ENCODE results near the gene ZMYND15.

Gene ZMYND15

DNA sequence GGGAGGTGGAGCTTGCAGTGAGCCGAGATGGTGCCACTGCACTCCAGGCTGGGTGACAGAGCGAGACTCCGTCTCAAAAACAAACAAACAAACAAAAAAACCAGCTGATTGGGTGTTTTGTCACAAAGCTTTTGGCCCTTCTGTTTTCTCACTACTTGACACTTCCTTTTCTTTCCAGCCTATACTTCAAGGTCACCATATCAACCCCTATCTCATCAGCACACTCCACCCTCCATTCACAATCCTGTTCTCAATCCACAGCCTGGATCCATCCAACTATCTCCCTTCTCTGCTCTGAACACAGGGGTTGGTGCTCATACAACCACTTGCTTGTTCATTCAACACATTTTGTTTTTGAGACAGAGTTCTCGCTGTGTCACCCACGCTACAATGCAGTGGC lies 15.0 kb upstream of the ZMYND15 start:
- no peak overlapping the region for H3K27ac ChIP-seq (ENCODE audit: low read depth, low read length)
- H3K4me3 ChIP-seq (ENCODE audit: low read depth in 1 of 5, low read length in 5 of 5), result no peak overlapping the region
- no peaks in the 10 kb centered on the region for H3K9me3 ChIP-seq (ENCODE audit: control insufficient read depth in 5 of 5, low read length in 5 of 5)
- H3K27me3 ChIP-seq (ENCODE audit: control insufficient read depth in 5 of 5, insufficient read depth in 4 of 5, low read length in 5 of 5), result no peaks in the 10 kb centered on the region
- no peaks in the 10 kb centered on the region for H3K4me1 ChIP-seq (ENCODE audit: control insufficient read depth in 5 of 5, insufficient read depth in 5 of 5, low read length in 5 of 5)
- no peak overlapping the region for H3K9ac ChIP-seq (ENCODE audit: low read length in 5 of 5)
- H3K36me3 ChIP-seq (ENCODE audit: control insufficient read depth in 5 of 5, insufficient read depth in 5 of 5, low read length in 5 of 5), result peaks cover 0 to 12% (median 0%) of the 10 kb centered on the region in 5 donors

DNA sequence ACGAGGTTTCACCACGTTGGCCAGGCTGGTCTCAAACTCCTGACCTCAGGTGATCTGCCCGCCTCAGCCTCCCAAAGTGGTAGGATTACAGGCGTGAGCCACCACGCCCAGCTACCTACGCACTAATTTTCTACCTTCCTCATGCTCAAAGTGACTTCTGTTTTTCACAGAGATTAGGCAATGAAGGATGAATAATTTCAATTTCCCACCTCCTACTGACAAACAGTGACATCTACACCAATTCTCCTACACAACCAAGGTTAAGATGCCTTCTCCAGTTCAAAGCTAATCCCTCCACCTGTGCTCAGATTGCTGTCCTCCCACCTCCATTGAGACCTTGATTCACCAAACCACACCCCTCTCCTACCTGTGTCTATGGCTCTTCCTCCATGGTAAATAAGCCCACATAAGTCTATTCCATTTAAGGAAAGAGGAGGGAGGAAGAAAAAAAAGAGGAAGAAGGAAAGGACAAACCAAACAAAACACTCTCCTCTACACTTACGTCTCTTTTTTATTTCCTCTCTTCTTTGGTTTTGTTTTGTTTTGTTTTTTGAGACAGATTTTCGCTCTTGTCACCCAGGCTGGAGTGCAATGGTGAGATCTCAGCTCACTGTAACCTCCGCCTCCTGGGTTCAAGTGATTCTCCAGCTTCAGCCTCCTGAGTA lies 13.9 kb upstream of the ZMYND15 start:
- Histone ChIP-seq H3K36me3 (ENCODE audit: control insufficient read depth in 5 of 5, insufficient read depth in 5 of 5, low read length in 5 of 5) (peaks cover 0 to 3% (median 0%) of the 10 kb centered on the region in 5 donors), H3K27me3 (ENCODE audit: control insufficient read depth in 5 of 5, insufficient read depth in 4 of 5, low read length in 5 of 5) (no peaks in the 10 kb centered on the region), H3K4me3 (ENCODE audit: low read depth in 1 of 5, low read length in 5 of 5) (no peak overlapping the region), H3K27ac (ENCODE audit: low read depth, low read length) (no peak overlapping the region), H3K9ac (ENCODE audit: low read length in 5 of 5) (no peak overlapping the region), H3K4me1 (ENCODE audit: control insufficient read depth in 5 of 5, insufficient read depth in 5 of 5, low read length in 5 of 5) (peaks cover 0 to 5% (median 4%) of the 10 kb centered on the region in 5 donors), H3K9me3 (ENCODE audit: control insufficient read depth in 5 of 5, low read length in 5 of 5) (no peaks in the 10 kb centered on the region)

DNA sequence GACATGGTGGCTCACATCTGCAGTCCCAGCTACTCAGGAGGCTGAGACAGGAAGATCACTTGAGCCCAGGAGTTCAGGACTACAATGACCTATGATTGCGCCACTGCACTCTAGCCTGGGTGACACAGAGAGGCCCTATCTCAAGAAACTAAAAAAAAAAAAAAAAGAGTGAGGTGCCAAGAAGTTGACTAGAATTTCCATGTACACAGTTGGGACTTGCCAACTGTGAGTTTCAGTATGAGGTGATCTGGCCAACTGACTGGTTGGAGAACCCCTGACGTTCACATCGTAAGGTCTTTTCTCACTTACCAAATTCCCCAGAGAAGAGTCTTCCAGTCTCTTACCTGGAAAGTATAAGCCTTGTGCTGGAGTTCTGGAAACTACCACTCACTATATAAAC lies 11.5 kb upstream of the ZMYND15 start:
- H3K4me3 ChIP-seq (ENCODE audit: low read depth in 1 of 5, low read length in 5 of 5), result no peak overlapping the region
- peaks cover 0 to 6% (median 2%) of the 10 kb centered on the region in 5 donors for H3K36me3 ChIP-seq (ENCODE audit: control insufficient read depth in 5 of 5, insufficient read depth in 5 of 5, low read length in 5 of 5)
- H3K4me1 ChIP-seq (ENCODE audit: control insufficient read depth in 5 of 5, insufficient read depth in 5 of 5, low read length in 5 of 5), result peaks cover 2 to 24% (median 12%) of the 10 kb centered on the region in 5 donors
- H3K9ac ChIP-seq (ENCODE audit: low read length in 5 of 5), result no peak overlapping the region
- no peaks in the 10 kb centered on the region for H3K27me3 ChIP-seq (ENCODE audit: control insufficient read depth in 5 of 5, insufficient read depth in 4 of 5, low read length in 5 of 5)
- no peak overlapping the region for H3K27ac ChIP-seq (ENCODE audit: low read depth, low read length)
- no peaks in the 10 kb centered on the region for H3K9me3 ChIP-seq (ENCODE audit: control insufficient read depth in 5 of 5, low read length in 5 of 5)

DNA sequence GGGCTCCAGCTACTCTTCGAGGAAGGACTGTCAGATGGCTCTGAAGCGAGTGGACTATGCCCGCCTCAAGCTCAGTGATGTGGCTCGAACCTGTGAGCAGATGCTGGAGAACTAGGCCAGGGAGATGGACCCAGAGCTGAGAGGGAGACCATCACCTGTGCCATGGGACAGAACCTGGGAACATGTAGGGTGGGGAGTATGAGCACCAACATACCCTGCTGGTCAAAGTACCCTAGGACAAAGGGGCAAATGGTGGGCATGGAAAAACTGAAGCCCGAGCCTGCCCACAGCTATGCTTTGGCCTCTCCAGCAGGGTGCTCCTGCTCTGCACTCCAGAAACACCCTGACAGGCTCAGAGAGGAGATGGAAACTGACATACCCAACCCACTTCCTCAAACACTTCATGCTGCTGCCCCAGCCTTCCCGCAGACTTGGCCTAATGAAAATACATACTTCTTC lies 6.5 kb upstream of the ZMYND15 start:
- Histone ChIP-seq H3K36me3 (ENCODE audit: control insufficient read depth in 5 of 5, insufficient read depth in 5 of 5, low read length in 5 of 5) (peaks cover 0 to 20% (median 7%) of the 10 kb centered on the region in 5 donors), H3K27ac (ENCODE audit: low read depth, low read length) (no peak overlapping the region), H3K9me3 (ENCODE audit: control insufficient read depth in 5 of 5, low read length in 5 of 5) (no peaks in the 10 kb centered on the region), H3K9ac (ENCODE audit: low read length in 5 of 5) (peak overlapping the region in 2 of 5 donors; percentile 8 to 47), H3K4me1 (ENCODE audit: control insufficient read depth in 5 of 5, insufficient read depth in 5 of 5, low read length in 5 of 5) (peaks cover 2 to 56% (median 18%) of the 10 kb centered on the region in 5 donors), H3K4me3 (ENCODE audit: low read depth in 1 of 5, low read length in 5 of 5) (no peak overlapping the region), H3K27me3 (ENCODE audit: control insufficient read depth in 5 of 5, insufficient read depth in 4 of 5, low read length in 5 of 5) (no peaks in the 10 kb centered on the region)

DNA sequence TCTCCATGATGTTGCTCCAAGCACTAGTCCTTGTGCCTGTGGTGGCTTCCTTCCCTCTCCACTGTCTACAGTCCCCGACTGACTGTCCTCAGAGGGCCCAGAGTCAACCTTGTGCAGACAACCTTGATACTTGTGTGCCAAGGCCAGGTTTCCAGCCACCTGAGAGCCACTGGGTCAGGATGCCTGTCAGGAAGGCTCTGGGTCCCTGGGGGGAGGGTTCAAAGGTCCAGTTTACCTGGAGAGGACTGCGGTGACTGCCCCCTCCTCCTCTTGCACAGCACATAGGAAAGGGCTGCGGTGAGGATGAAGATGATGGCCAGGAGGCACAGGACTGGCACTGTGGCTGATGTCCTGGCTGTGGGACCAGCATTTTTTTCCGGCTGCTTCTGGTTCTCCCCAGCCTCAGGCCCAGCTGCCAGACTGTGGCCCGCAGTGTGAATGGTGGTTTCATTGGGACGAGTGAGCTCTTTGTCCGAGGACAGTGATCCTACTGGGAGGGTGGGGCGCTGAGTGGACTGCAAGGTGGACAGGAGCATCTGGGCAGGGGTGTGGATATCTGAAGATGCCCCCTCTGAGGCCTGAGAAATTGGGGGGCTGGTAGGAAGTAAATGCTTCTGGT lies 4.7 kb upstream of the ZMYND15 start:
- Histone ChIP-seq H3K27ac (ENCODE audit: low read depth, low read length) (no peak overlapping the region), H3K9ac (ENCODE audit: low read length in 5 of 5) (peak overlapping the region in 1 of 5 donors; percentile 8), H3K36me3 (ENCODE audit: control insufficient read depth in 5 of 5, insufficient read depth in 5 of 5, low read length in 5 of 5) (peaks cover 0 to 20% (median 7%) of the 10 kb centered on the region in 5 donors), H3K27me3 (ENCODE audit: control insufficient read depth in 5 of 5, insufficient read depth in 4 of 5, low read length in 5 of 5) (peaks cover 0 to 5% (median 0%) of the 10 kb centered on the region in 5 donors), H3K4me1 (ENCODE audit: control insufficient read depth in 5 of 5, insufficient read depth in 5 of 5, low read length in 5 of 5) (peaks cover 2 to 71% (median 32%) of the 10 kb centered on the region in 5 donors), H3K4me3 (ENCODE audit: low read depth in 1 of 5, low read length in 5 of 5) (no peak overlapping the region), H3K9me3 (ENCODE audit: control insufficient read depth in 5 of 5, low read length in 5 of 5) (no peaks in the 10 kb centered on the region)

DNA sequence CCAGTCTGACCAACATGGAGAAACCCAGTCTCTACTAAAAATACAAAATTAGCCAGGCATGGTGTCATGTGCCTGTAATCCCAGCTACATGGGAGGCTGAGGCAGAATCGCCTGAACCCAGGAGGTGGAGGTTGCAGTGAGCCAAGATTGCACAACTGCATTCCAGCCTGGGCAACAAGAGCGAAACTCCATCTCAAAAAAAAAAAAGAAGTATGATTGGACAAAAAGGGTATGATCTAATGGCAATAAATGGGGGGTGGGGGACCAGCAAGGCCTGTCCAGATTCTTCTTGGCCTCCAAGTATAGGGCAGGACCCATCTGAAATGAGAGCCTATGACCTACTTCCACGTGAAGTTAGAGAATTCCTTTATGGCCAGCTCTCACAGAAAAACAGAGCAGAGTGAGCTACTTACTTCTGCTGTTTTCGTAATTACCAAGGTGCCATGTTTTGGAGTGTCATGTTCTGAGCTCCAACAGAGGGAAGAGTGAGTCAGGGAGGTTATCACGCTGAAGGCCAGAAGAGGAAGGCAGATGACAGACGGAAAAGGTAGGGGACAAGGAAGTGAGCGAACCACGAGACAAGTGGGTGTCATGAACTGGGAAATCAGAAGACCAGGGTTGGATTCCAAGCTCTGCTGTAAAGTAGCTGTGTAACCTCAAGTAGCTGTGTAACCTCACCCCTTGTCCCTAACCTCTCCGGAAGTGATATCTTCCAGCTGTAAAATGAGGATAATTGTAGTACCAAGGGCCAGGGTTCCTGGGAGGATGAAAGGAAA lies 3.6 kb upstream of the ZMYND15 start:
- H3K9ac ChIP-seq (ENCODE audit: low read length in 5 of 5), result no peak overlapping the region
- no peaks in the 10 kb centered on the region for H3K9me3 ChIP-seq (ENCODE audit: control insufficient read depth in 5 of 5, low read length in 5 of 5)
- H3K27ac ChIP-seq (ENCODE audit: low read depth, low read length), result no peak overlapping the region
- H3K4me3 ChIP-seq (ENCODE audit: low read depth in 1 of 5, low read length in 5 of 5), result no peak overlapping the region
- peaks cover 2 to 68% (median 28%) of the 10 kb centered on the region in 5 donors for H3K4me1 ChIP-seq (ENCODE audit: control insufficient read depth in 5 of 5, insufficient read depth in 5 of 5, low read length in 5 of 5)
- peaks cover 0 to 5% (median 0%) of the 10 kb centered on the region in 5 donors for H3K27me3 ChIP-seq (ENCODE audit: control insufficient read depth in 5 of 5, insufficient read depth in 4 of 5, low read length in 5 of 5)
- peaks cover 0 to 20% (median 7%) of the 10 kb centered on the region in 5 donors for H3K36me3 ChIP-seq (ENCODE audit: control insufficient read depth in 5 of 5, insufficient read depth in 5 of 5, low read length in 5 of 5)

DNA sequence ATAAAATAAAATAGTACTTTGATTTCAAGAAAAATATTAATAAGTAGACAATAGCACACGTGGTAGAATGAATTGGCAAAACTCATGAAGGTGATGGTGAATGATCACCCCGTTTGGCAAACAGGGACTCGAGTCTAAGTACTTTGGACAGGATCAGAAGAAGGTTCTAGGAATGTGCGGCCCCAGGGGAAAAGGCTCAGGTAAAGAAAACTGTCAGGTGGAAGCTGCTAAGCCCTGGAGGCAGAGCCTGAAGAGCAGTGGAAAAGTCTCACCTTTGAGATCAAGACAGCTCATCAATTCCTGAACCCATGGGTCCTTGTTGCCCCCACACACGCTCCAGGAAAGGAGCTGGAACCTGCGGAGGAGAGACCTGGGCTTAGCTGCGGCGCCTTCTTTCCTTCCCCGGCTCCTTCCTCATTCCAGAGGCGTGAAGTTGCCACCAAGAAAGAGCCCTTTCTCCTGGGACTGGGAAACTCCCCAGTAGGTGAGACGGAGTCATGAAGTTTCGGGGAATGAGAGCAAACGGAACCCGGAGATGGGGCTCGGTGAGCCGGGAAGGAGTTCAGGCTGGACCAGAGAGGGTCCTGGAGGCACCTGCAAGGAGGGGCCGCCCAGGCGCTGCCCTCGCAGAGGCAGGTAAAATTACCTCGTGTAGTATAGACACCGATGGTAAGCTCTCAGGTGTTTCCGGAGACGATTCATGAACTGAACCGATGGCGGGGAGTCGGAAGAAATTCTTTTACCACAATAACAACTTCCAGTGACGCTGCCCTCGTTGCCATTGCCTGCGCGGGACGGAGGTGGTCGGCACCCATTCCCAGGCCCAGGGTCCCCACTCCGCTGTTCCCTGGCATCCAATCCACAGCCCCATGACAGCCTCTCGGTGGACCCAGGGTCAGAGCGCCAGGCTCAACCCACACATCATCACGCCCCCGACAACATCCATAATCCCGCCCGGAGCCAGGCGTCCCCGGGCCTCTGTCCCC lies 1.2 kb upstream of the ZMYND15 start:
- peak overlapping the region; percentile 23 for H3K27ac ChIP-seq (ENCODE audit: low read depth, low read length)
- H3K36me3 ChIP-seq (ENCODE audit: control insufficient read depth in 5 of 5, insufficient read depth in 5 of 5, low read length in 5 of 5), result peaks cover 0 to 12% (median 0%) of the 10 kb centered on the region in 5 donors
- H3K27me3 ChIP-seq (ENCODE audit: control insufficient read depth in 5 of 5, insufficient read depth in 4 of 5, low read length in 5 of 5), result peaks cover 0 to 7% (median 0%) of the 10 kb centered on the region in 5 donors
- peaks cover 0 to 48% (median 19%) of the 10 kb centered on the region in 5 donors for H3K4me1 ChIP-seq (ENCODE audit: control insufficient read depth in 5 of 5, insufficient read depth in 5 of 5, low read length in 5 of 5)
- peak overlapping the region; percentile 38 to 84 (median 73) for H3K9ac ChIP-seq (ENCODE audit: low read length in 5 of 5)
- peak overlapping the region; percentile 54 to 83 (median 73) for H3K4me3 ChIP-seq (ENCODE audit: low read depth in 1 of 5, low read length in 5 of 5)
- no peaks in the 10 kb centered on the region for H3K9me3 ChIP-seq (ENCODE audit: control insufficient read depth in 5 of 5, low read length in 5 of 5)

DNA sequence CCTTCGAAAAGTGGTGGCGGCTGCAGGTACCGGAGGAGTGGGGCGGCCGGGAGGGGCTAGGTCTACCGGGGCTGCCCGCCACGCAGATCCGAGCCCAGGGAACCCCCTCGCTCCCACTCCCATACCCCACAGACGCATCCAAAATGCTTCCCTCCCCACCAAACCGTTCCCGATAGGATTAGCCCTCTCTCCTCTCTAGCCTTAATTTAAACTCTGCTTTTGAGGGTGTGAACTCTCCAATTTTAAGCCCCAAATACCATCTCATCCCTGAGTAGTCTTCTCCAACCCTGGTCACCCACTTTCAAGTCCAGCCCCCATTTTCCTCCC lies 355 bp downstream of the ZMYND15 start:
- Histone ChIP-seq H3K27me3 (ENCODE audit: control insufficient read depth in 5 of 5, insufficient read depth in 4 of 5, low read length in 5 of 5) (peaks cover 5 to 16% (median 9%) of the 10 kb centered on the region in 5 donors), H3K9me3 (ENCODE audit: control insufficient read depth in 5 of 5, low read length in 5 of 5) (no peaks in the 10 kb centered on the region), H3K4me3 (ENCODE audit: low read depth in 1 of 5, low read length in 5 of 5) (peak overlapping the region; percentile 15 to 83 (median 73)), H3K27ac (ENCODE audit: low read depth, low read length) (no peak overlapping the region), H3K9ac (ENCODE audit: low read length in 5 of 5) (peak overlapping the region in 3 of 5 donors; percentile 44 to 72 (median 62)), H3K4me1 (ENCODE audit: control insufficient read depth in 5 of 5, insufficient read depth in 5 of 5, low read length in 5 of 5) (peaks cover 0 to 35% (median 18%) of the 10 kb centered on the region in 5 donors), H3K36me3 (ENCODE audit: control insufficient read depth in 5 of 5, insufficient read depth in 5 of 5, low read length in 5 of 5) (peaks cover 0 to under 1% (median 0%) of the 10 kb centered on the region in 5 donors)

DNA sequence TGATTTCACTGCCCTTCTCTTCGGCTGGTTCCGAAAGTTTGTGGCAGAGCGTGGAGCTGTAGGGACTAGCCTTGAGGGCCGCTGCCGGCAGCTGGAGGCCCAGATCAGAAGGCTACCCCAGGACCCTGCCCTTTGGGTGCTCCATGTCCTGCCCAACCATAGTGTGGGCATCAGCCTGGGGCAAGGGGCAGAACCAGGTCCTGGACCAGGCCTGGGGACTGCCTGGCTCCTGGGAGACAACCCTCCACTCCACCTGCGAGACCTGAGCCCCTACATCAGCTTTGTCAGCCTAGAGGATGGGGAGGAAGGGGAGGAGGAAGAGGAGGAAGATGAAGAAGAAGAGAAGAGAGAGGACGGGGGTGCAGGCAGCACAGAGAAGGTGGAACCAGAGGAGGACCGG lies 951 bp downstream of the ZMYND15 start:
- Histone ChIP-seq H3K9me3 (ENCODE audit: control insufficient read depth in 5 of 5, low read length in 5 of 5) (no peaks in the 10 kb centered on the region), H3K27me3 (ENCODE audit: control insufficient read depth in 5 of 5, insufficient read depth in 4 of 5, low read length in 5 of 5) (peaks cover 6 to 21% (median 10%) of the 10 kb centered on the region in 5 donors), H3K36me3 (ENCODE audit: control insufficient read depth in 5 of 5, insufficient read depth in 5 of 5, low read length in 5 of 5) (no peaks in the 10 kb centered on the region), H3K4me3 (ENCODE audit: low read depth in 1 of 5, low read length in 5 of 5) (peak overlapping the region in 1 of 5 donors; percentile 73), H3K27ac (ENCODE audit: low read depth, low read length) (no peak overlapping the region), H3K9ac (ENCODE audit: low read length in 5 of 5) (no peak overlapping the region), H3K4me1 (ENCODE audit: control insufficient read depth in 5 of 5, insufficient read depth in 5 of 5, low read length in 5 of 5) (peaks cover 0 to 29% (median 19%) of the 10 kb centered on the region in 5 donors)

Data from subcutaneous abdominal adipose tissue (tissue), 5 donors.